ENCODE measurements around the gene PRRT1.
"Not testable (repeated sequence)": the region's sequence is repeated elsewhere in the genome, so short reads cannot be mapped to it uniquely, and the experiment has no call there.

- not testable (repeated sequence) for TF ChIP-seq POLR2A (IDR thresholded peaks at IDR 0.05)
- TF ChIP-seq, protein P1, sequence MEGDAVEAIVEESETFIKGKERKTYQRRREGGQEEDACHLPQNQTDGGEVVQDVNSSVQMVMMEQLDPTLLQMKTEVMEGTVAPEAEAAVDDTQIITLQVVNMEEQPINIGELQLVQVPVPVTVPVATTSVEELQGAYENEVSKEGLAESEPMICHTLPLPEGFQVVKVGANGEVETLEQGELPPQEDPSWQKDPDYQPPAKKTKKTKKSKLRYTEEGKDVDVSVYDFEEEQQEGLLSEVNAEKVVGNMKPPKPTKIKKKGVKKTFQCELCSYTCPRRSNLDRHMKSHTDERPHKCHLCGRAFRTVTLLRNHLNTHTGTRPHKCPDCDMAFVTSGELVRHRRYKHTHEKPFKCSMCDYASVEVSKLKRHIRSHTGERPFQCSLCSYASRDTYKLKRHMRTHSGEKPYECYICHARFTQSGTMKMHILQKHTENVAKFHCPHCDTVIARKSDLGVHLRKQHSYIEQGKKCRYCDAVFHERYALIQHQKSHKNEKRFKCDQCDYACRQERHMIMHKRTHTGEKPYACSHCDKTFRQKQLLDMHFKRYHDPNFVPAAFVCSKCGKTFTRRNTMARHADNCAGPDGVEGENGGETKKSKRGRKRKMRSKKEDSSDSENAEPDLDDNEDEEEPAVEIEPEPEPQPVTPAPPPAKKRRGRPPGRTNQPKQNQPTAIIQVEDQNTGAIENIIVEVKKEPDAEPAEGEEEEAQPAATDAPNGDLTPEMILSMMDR (IDR thresholded peaks at IDR 0.05) = not testable (repeated sequence)
Observed at GRCh38 chr6:32185681-32186131, 34.0 kb upstream of the PRRT1 start.
